ENCODE measurements around the gene FLNB.

Gene FLNB

DNA sequence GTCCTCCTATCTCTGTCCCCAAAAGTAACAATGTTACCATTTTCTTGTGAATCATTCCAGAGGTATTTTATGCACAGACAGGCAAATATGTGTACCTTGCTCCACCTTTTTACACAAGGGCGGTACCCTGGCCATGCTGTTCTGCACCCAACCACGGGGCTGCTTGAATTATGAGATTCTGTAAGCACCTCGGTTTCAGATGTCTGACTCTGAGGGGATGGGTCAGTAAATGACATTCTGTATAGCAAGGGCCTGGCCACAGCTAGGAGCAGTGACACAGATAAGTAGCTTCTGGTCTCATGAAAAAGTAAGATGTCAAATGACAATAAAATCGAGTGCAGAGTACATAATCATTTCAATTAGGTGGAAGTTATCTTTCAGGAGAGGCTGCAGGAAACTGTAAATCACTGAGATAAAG, 30.4 kb upstream of the FLNB start:
- Histone ChIP-seq H2BK5ac (ENCODE audit: low read depth, low read length, poor library complexity, severe bottlenecking) (no peak overlapping the region), H3K4ac (ENCODE audit: low read depth in 1 of 2, low read length in 2 of 2) (peak overlapping the region in 1 of 2 experiments; percentile 4), H2AFZ (ENCODE audit: low read depth, low read length) (no peak overlapping the region), H3K23ac (ENCODE audit: low read length in 2 of 2) (no peak overlapping the region), H3K36me3 (ENCODE audit: control insufficient read depth in 1 of 2, insufficient read depth in 2 of 2, low read depth in 1 of 2, low read length in 2 of 2) (no peaks in the 10 kb centered on the region), H2AK5ac (ENCODE audit: low read length, severe bottlenecking) (no peak overlapping the region), H3K9me3 (ENCODE audit: control insufficient read depth, low read length) (no peaks in the 10 kb centered on the region), H3K4me1 (ENCODE audit: control insufficient read depth, insufficient read depth, low read depth, low read length) (peaks cover 13% of the 10 kb centered on the region), H3K4me3 (ENCODE audit: insufficient read depth in 1 of 2, low read depth in 1 of 2, low read length in 2 of 2) (no peak overlapping the region), H2BK12ac (ENCODE audit: low read length in 2 of 2) (peak overlapping the region in 1 of 2 experiments; percentile 51), H3K9ac (ENCODE audit: low read length) (peak overlapping the region; percentile 5), H4K91ac (ENCODE audit: low read length) (no peak overlapping the region), H2BK15ac (ENCODE audit: low read depth, poor library complexity, severe bottlenecking) (no peak overlapping the region), H3K14ac (ENCODE audit: low read length in 2 of 2) (no peak overlapping the region), H3K18ac (ENCODE audit: low read depth in 1 of 2, low read length in 2 of 2) (peak overlapping the region in 1 of 2 experiments; percentile 54), H3K79me1 (replicated peaks; ENCODE audit: low read length, poor library complexity, severe bottlenecking) (no peaks in the 10 kb centered on the region), H3K27ac (ENCODE audit: low read length, poor library complexity, severe bottlenecking) (no peak overlapping the region), H2BK120ac (ENCODE audit: low read depth, low read length) (no peak overlapping the region), H4K8ac (ENCODE audit: low read length) (no peak overlapping the region), H3K4me2 (ENCODE audit: low read length, poor library complexity, severe bottlenecking) (no peak overlapping the region), H3K27me3 (ENCODE audit: control insufficient read depth in 1 of 2, insufficient read depth in 1 of 2, low read length in 2 of 2) (no peaks in the 10 kb centered on the region)
- DNase-seq: no peak
- 24% methylated on average over 4 of the region's 4 CpGs for WGBS

DNA sequence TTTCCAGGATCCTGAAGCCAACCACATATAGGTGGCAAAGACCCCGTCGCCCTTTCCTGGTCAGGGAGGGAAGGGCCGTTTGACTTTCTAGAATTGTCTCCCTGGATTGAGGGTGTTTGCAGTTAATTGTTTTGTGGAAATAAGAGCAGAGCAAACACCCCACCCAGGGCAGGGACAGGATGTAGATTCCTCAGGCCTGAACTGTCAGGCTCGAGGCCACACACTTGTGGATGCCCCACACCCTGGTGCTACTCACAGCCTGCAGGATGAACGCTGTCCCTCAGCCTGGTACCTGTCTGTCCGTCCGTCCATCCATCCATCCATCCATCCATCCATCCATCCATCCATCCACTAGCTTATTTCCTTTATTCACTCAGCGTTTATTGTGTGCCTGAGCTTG, 29.9 kb upstream of the FLNB start:
- Histone ChIP-seq H4K91ac (ENCODE audit: low read length) (no peak overlapping the region), H3K9ac (ENCODE audit: low read length) (peak overlapping the region; percentile 5), H2AK5ac (ENCODE audit: low read length, severe bottlenecking) (no peak overlapping the region), H3K27me3 (ENCODE audit: control insufficient read depth in 1 of 2, insufficient read depth in 1 of 2, low read length in 2 of 2) (no peaks in the 10 kb centered on the region), H2BK5ac (ENCODE audit: low read depth, low read length, poor library complexity, severe bottlenecking) (no peak overlapping the region), H3K4me3 (ENCODE audit: insufficient read depth in 1 of 2, low read depth in 1 of 2, low read length in 2 of 2) (no peak overlapping the region), H3K4me2 (ENCODE audit: low read length, poor library complexity, severe bottlenecking) (no peak overlapping the region), H3K27ac (ENCODE audit: low read length, poor library complexity, severe bottlenecking) (no peak overlapping the region), H4K8ac (ENCODE audit: low read length) (peak overlapping the region; percentile 70), H3K79me1 (replicated peaks; ENCODE audit: low read length, poor library complexity, severe bottlenecking) (no peaks in the 10 kb centered on the region), H3K18ac (ENCODE audit: low read depth in 1 of 2, low read length in 2 of 2) (peak overlapping the region in 1 of 2 experiments; percentile 51), H3K23ac (ENCODE audit: low read length in 2 of 2) (no peak overlapping the region), H3K4me1 (ENCODE audit: control insufficient read depth, insufficient read depth, low read depth, low read length) (peaks cover 13% of the 10 kb centered on the region), H3K36me3 (ENCODE audit: control insufficient read depth in 1 of 2, insufficient read depth in 2 of 2, low read depth in 1 of 2, low read length in 2 of 2) (no peaks in the 10 kb centered on the region), H3K4ac (ENCODE audit: low read depth in 1 of 2, low read length in 2 of 2) (peak overlapping the region; percentile 43 to 70), H2BK15ac (ENCODE audit: low read depth, poor library complexity, severe bottlenecking) (peak overlapping the region; percentile 87), H2BK120ac (ENCODE audit: low read depth, low read length) (no peak overlapping the region), H3K14ac (ENCODE audit: low read length in 2 of 2) (no peak overlapping the region), H3K9me3 (ENCODE audit: control insufficient read depth, low read length) (no peaks in the 10 kb centered on the region), H2AFZ (ENCODE audit: low read depth, low read length) (peak overlapping the region; percentile 68), H2BK12ac (ENCODE audit: low read length in 2 of 2) (peak overlapping the region; percentile 62 to 78)
- no peak for DNase-seq
- 43% methylated on average over 8 of the region's 8 CpGs for WGBS

DNA sequence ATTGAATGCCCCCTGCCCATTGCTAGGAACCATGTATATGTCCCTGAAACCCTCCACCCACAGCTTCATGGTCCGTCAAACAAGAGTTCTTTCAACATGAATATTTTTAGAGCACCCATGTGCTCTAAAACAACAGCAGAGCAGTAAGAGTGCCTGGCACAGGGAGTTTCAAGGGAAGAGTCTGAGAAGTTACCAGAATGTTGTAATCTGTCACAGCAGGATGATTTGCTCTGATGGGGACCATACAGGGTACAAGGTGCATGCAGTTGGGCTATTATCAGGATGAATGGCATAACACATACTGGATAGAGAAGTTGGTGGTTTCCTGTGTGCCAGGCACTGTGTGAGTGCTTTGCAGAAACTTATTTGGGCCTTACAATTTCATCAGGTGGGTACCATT, 27.8 kb upstream of the FLNB start:
- Histone ChIP-seq H2BK12ac (ENCODE audit: low read length in 2 of 2) (peak overlapping the region; percentile 60 to 64), H3K79me1 (replicated peaks; ENCODE audit: low read length, poor library complexity, severe bottlenecking) (no peaks in the 10 kb centered on the region), H3K4me1 (ENCODE audit: control insufficient read depth, insufficient read depth, low read depth, low read length) (peaks cover 11% of the 10 kb centered on the region), H4K8ac (ENCODE audit: low read length) (peak overlapping the region; percentile 62), H3K18ac (ENCODE audit: low read depth in 1 of 2, low read length in 2 of 2) (peak overlapping the region in 1 of 2 experiments; percentile 89), H2AK5ac (ENCODE audit: low read length, severe bottlenecking) (peak overlapping the region; percentile 33), H3K23ac (ENCODE audit: low read length in 2 of 2) (no peak overlapping the region), H3K27ac (ENCODE audit: low read length, poor library complexity, severe bottlenecking) (no peak overlapping the region), H3K9ac (ENCODE audit: low read length) (no peak overlapping the region), H2BK120ac (ENCODE audit: low read depth, low read length) (no peak overlapping the region), H3K9me3 (ENCODE audit: control insufficient read depth, low read length) (no peaks in the 10 kb centered on the region), H4K91ac (ENCODE audit: low read length) (peak overlapping the region; percentile 72), H3K14ac (ENCODE audit: low read length in 2 of 2) (no peak overlapping the region), H2BK15ac (ENCODE audit: low read depth, poor library complexity, severe bottlenecking) (peak overlapping the region; percentile 75), H3K4me3 (ENCODE audit: insufficient read depth in 1 of 2, low read depth in 1 of 2, low read length in 2 of 2) (no peak overlapping the region), H3K4me2 (ENCODE audit: low read length, poor library complexity, severe bottlenecking) (no peak overlapping the region), H3K36me3 (ENCODE audit: control insufficient read depth in 1 of 2, insufficient read depth in 2 of 2, low read depth in 1 of 2, low read length in 2 of 2) (no peaks in the 10 kb centered on the region), H3K27me3 (ENCODE audit: control insufficient read depth in 1 of 2, insufficient read depth in 1 of 2, low read length in 2 of 2) (no peaks in the 10 kb centered on the region), H2AFZ (ENCODE audit: low read depth, low read length) (no peak overlapping the region), H2BK5ac (ENCODE audit: low read depth, low read length, poor library complexity, severe bottlenecking) (no peak overlapping the region), H3K4ac (ENCODE audit: low read depth in 1 of 2, low read length in 2 of 2) (peak overlapping the region in 1 of 2 experiments; percentile 37)
- WGBS: no CpG with 5 or more reads among the region's 1 CpG
- DNase-seq: no peak

DNA sequence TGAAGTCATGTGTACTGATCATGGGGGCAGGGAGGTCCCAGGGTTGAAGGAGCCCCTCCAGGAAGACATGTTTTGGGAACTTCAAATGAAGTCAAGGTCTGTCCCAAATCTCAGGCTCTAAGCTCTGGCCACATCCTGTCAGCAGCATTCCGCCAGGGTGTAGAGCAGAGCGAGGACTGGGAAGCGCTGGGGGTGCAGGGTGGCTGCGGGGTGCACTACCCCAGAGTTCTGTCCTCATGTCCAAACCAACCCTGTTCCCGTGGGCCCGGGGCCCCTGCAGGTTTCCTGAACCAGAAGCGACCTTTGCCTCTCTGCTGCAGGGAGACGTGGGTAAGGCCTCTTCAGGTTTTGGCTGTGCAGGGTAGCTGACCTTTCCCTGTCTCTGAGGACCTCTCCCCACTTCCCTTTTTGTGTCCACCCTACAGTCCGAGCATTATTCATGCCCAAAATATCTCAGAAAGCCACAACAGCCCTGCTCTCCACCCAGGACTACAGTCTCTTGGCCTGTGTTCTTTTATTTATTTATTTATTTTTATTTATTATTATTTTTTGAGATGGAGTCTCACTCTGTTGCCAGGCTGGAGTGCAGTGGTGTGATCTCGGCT, 26.6 kb upstream of the FLNB start:
- 45% methylated on average over 9 of the region's 10 CpGs for WGBS
- Histone ChIP-seq H3K79me1 (replicated peaks; ENCODE audit: low read length, poor library complexity, severe bottlenecking) (no peaks in the 10 kb centered on the region), H3K9ac (ENCODE audit: low read length) (no peak overlapping the region), H2AK5ac (ENCODE audit: low read length, severe bottlenecking) (no peak overlapping the region), H3K4me1 (ENCODE audit: control insufficient read depth, insufficient read depth, low read depth, low read length) (peaks cover 11% of the 10 kb centered on the region), H3K18ac (ENCODE audit: low read depth in 1 of 2, low read length in 2 of 2) (peak overlapping the region; percentile 63 to 75), H3K36me3 (ENCODE audit: control insufficient read depth in 1 of 2, insufficient read depth in 2 of 2, low read depth in 1 of 2, low read length in 2 of 2) (no peaks in the 10 kb centered on the region), H3K27ac (ENCODE audit: low read length, poor library complexity, severe bottlenecking) (no peak overlapping the region), H4K91ac (ENCODE audit: low read length) (peak overlapping the region; percentile 36), H2AFZ (ENCODE audit: low read depth, low read length) (peak overlapping the region; percentile 6), H2BK15ac (ENCODE audit: low read depth, poor library complexity, severe bottlenecking) (peak overlapping the region; percentile 60), H3K9me3 (ENCODE audit: control insufficient read depth, low read length) (no peaks in the 10 kb centered on the region), H3K14ac (ENCODE audit: low read length in 2 of 2) (no peak overlapping the region), H3K27me3 (ENCODE audit: control insufficient read depth in 1 of 2, insufficient read depth in 1 of 2, low read length in 2 of 2) (no peaks in the 10 kb centered on the region), H3K4me3 (ENCODE audit: insufficient read depth in 1 of 2, low read depth in 1 of 2, low read length in 2 of 2) (no peak overlapping the region), H3K4ac (ENCODE audit: low read depth in 1 of 2, low read length in 2 of 2) (peak overlapping the region in 1 of 2 experiments; percentile 46), H4K8ac (ENCODE audit: low read length) (peak overlapping the region; percentile 90), H2BK120ac (ENCODE audit: low read depth, low read length) (peak overlapping the region; percentile 42), H2BK5ac (ENCODE audit: low read depth, low read length, poor library complexity, severe bottlenecking) (no peak overlapping the region), H3K23ac (ENCODE audit: low read length in 2 of 2) (no peak overlapping the region), H2BK12ac (ENCODE audit: low read length in 2 of 2) (peak overlapping the region; percentile 86 to 94), H3K4me2 (ENCODE audit: low read length, poor library complexity, severe bottlenecking) (no peak overlapping the region)
- DNase-seq: peak; percentile 48

Data from mesenchymal stem cell (in vitro differentiated cells and primary cell).